B cell (primary cell): ENCODE data around the gene SLC48A1.

Source experiments
- CTCF ChIP-seq: fragments of 200-600 bp; IDR thresholded peaks from one replicate; pipeline ENCODE4 v1.8.0; 2022; ENCODE audit warnings: antibody characterized with exemption, mild to moderate bottlenecking
- EZH2 ChIP-seq: IDR thresholded peaks from 2 replicates; pipeline ENCODE4 v1.6.1; 2012; ENCODE audit warnings: borderline replicate concordance, low read depth, mild to moderate bottlenecking, moderate library complexity, low read length; ENCODE audit not compliant: insufficient read depth, poor library complexity, severe bottlenecking

DNA sequence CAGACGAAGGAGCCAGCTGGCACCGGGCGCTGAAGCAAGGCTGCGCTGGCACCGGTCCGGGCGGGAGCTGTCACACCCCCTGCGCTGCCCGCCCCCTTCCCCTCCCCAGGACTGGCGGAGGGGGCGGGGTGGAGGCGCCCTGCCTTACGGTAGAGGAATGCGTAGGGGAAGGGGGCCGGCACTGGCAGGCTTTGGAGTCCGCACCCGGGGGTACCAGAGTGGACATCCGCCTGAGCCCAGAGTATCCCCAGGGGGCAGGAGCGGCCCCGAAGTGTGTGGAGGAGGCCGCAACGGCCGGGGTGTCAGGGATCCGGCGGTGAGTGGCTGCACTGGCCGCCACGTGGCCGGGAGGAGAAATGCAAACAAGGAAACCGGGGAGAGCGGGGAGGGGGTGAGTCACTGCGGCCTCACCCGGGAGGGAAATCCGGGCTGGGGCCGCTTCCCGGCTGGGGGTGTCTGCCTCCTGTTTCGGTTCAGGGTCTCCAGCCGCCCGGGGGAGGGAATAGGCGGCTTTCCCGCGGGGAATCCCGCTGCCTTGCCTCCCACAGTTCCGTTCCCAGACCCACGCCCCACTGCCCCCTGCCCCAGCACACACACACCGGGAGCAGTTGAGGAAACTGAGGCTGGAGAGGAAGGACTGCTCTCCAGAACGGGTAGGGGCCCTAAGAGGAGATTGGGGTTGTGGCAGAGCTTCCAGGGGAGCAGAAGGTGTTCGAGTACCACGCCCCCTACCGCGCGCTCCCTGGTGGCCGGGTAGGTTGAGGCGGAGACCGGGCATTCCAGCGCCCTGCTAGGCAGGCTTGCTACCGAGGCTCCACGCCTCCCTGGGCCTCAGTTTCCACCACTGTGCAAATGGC, 14.0 kb upstream of the SLC48A1 start, which contains the start of gene RAPGEF3:
- TF ChIP-seq CTCF (peak; percentile 70), EZH2 (no peak)
